Peyer's patch (tissue), 4 donors: Measurements from ENCODE around the gene EHD1. TPM values are rescaled to one million over a fixed set of nuclear protein-coding genes. Genes with fewer than 3 reads are reported as not detected.
"Not testable (repeated sequence)": the region's sequence is repeated elsewhere in the genome, so short reads cannot be mapped to it uniquely, and the experiment has no call there.

Source experiments
- DNase-seq, 3 donors: peaks; one replicate each; pipeline ENCODE4 v3.0.0-alpha.2; 2017 to 2019
- H3K27ac ChIP-seq, 4 donors: fragments of 200-600 bp; sonication (generic); one replicate each; pipeline ENCODE4 v1.5.1; 2016 to 2019
- H3K27me3 ChIP-seq, 2 donors: fragments of 200-600 bp; sonication (generic); one replicate each; pipeline ENCODE4 v1.5.1; 2019
- H3K36me3 ChIP-seq, 3 donors: fragments of 200-600 bp; sonication (generic); one replicate each; pipeline ENCODE4 v1.5.1; 2016 to 2019
- H3K4me1 ChIP-seq, 4 donors: fragments of 200-600 bp; sonication (generic); one replicate each; pipeline ENCODE4 v1.5.1; 2016 to 2019
- H3K4me3 ChIP-seq, 4 donors: fragments of 200-600 bp; sonication (generic); 1 replicate in 3 of 4; 2 replicates in 1 of 4; pipeline ENCODE4 v1.5.1; 2016 to 2019; ENCODE audit warnings: mild to moderate bottlenecking in 1 of 4
- H3K9me3 ChIP-seq, 4 donors: fragments of 200-600 bp; sonication (generic); one replicate each; pipeline ENCODE4 v1.5.1; 2016 to 2019; ENCODE audit warnings: mild to moderate bottlenecking in 1 of 4
- POLR2A ChIP-seq, 2 donors: fragments of 450-650 bp; IDR thresholded peaks; one replicate each; pipeline ENCODE4 v1.5.1; 2017; ENCODE audit warnings: antibody characterized with exemption in 2 of 2, mild to moderate bottlenecking in 2 of 2, moderate library complexity in 2 of 2
- total RNA-seq, 4 donors: library from RNA; depleted of rRNA; stranded (reverse); fragments of >200 nt; gene quantifications; one replicate each; pipeline ENCODE4 v1.1.0, GENCODE V29; 2016
- TF ChIP-seq, protein P1 (sequence below), 6 experiments: fragments of 450-650 bp in 4 of 6; fragments of 200-600 bp in 2 of 6; sonication (generic) in 1 of 6; IDR thresholded peaks; one replicate each; pipeline ENCODE4 v1.5.1; 2017 to 2019; ENCODE audit warnings: antibody characterized with exemption in 6 of 6, mild to moderate bottlenecking in 3 of 6, moderate library complexity in 1 of 6

EHD1 gene
- total RNA-seq, 4 donors from 2014 or later: 56.2 to 185 (median 98.6) TPM

DNA sequence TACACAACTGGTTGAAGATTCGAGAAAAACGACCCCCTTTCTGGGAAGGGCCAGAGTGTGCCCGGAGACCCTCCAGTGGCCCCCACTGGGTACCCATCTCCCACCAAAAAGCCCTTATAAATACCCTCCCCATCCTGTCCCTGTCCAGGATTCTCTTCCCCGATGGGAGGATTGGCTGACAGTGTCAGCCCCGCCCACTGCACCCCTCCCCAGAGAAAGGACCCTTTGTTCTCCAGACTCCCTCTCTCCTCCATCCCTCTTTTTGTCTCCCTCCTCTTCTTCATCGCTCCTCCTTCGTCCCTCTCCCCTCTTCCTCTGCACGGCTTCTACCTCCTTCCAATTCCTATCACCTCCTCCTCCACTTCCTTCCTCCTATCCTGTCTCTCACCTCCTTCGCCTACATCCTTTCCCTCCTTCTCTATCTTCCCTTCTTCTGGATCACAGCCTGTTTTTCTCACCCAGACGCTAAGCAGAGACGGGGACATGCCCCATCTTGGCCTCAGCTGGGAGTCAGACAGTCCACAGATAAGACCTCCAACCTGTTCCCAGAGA lies 54.8 kb downstream of the EHD1 start:
- H3K4me1 ChIP-seq: no peaks in the 10 kb centered on the region
- DNase-seq: no peak
- peaks cover 0 to 25% (median 0%) of the 10 kb centered on the region in 3 donors for H3K36me3 ChIP-seq
- no peaks in the 10 kb centered on the region for H3K9me3 ChIP-seq
- H3K27me3 ChIP-seq: no peaks in the 10 kb centered on the region
- TF ChIP-seq POLR2A (IDR thresholded peaks at IDR 0.05): no peak
- TF ChIP-seq, protein P1, sequence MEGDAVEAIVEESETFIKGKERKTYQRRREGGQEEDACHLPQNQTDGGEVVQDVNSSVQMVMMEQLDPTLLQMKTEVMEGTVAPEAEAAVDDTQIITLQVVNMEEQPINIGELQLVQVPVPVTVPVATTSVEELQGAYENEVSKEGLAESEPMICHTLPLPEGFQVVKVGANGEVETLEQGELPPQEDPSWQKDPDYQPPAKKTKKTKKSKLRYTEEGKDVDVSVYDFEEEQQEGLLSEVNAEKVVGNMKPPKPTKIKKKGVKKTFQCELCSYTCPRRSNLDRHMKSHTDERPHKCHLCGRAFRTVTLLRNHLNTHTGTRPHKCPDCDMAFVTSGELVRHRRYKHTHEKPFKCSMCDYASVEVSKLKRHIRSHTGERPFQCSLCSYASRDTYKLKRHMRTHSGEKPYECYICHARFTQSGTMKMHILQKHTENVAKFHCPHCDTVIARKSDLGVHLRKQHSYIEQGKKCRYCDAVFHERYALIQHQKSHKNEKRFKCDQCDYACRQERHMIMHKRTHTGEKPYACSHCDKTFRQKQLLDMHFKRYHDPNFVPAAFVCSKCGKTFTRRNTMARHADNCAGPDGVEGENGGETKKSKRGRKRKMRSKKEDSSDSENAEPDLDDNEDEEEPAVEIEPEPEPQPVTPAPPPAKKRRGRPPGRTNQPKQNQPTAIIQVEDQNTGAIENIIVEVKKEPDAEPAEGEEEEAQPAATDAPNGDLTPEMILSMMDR (IDR thresholded peaks at IDR 0.05): no peak
- no peak overlapping the region for H3K4me3 ChIP-seq
- no peak overlapping the region for H3K27ac ChIP-seq

- Histone ChIP-seq H3K4me1 (no peaks in the 10 kb centered on the region), H3K27ac (no peak overlapping the region), H3K4me3 (no peak overlapping the region), H3K36me3 (no peaks in the 10 kb centered on the region), H3K9me3 (no peaks in the 10 kb centered on the region), H3K27me3 (no peaks in the 10 kb centered on the region)
- DNase-seq: no peak
- TF ChIP-seq POLR2A (IDR thresholded peaks at IDR 0.05): no peak
- TF ChIP-seq, protein P1 (IDR thresholded peaks at IDR 0.05): no peak
Measured at GRCh38 chr11:64817476-64817875, 60.9 kb downstream of the EHD1 start.

GRCh38 chr11:64815433-64815832 lies 63.0 kb downstream of the EHD1 start:
- not testable (repeated sequence) for H3K36me3 ChIP-seq, DNase-seq, H3K9me3 ChIP-seq, H3K4me3 ChIP-seq, H3K4me1 ChIP-seq, H3K27me3 ChIP-seq, H3K27ac ChIP-seq

DNA sequence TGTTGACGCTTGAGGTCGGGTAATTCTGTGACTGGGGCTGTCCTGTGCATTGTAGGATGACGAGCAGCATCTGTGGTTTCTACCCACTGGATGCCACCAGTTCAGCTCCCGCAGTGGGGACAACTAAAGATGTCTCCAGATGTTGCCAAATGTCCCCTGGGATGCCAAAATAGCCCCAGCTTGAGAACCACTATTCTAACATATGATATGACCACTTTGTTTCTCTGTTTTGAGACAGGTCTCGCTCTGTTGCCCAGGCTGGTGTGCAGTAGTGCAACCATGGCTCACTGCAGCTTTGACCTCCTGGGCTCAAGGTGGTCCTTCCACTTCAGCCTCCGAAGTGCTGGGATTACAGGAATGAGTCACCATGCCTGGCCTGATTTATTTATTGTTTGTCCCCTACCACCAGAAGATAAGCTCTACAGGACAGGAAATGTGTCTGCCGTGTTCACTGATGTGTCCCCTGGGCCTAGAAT lies 63.7 kb downstream of the EHD1 start:
- peaks cover 0 to 3% (median 2%) of the 10 kb centered on the region in 4 donors for H3K4me1 ChIP-seq
- TF ChIP-seq, protein P1 (IDR thresholded peaks at IDR 0.05): no peak
- TF ChIP-seq POLR2A (IDR thresholded peaks at IDR 0.05): no peak
- H3K27me3 ChIP-seq: no peaks in the 10 kb centered on the region
- no peaks in the 10 kb centered on the region for H3K9me3 ChIP-seq
- no peaks in the 10 kb centered on the region for H3K36me3 ChIP-seq
- H3K4me3 ChIP-seq: no peak overlapping the region
- peak overlapping the region in 1 of 4 donors; percentile 8 for H3K27ac ChIP-seq
- DNase-seq: peak in 2 of 3 donors; percentile 68 to 70

GRCh38 chr11:64813826-64814225 lies 64.6 kb downstream of the EHD1 start:
- H3K27me3 ChIP-seq: no peaks in the 10 kb centered on the region
- DNase-seq: no peak
- H3K36me3 ChIP-seq: no peaks in the 10 kb centered on the region
- H3K27ac ChIP-seq: no peak overlapping the region
- no peaks in the 10 kb centered on the region for H3K9me3 ChIP-seq
- peaks cover 3 to 11% (median 8%) of the 10 kb centered on the region in 4 donors for H3K4me1 ChIP-seq
- H3K4me3 ChIP-seq: no peak overlapping the region
- TF ChIP-seq POLR2A (IDR thresholded peaks at IDR 0.05): no peak
- TF ChIP-seq, protein P1 (IDR thresholded peaks at IDR 0.05): no peak

- no peak for TF ChIP-seq POLR2A (IDR thresholded peaks at IDR 0.05)
- TF ChIP-seq, protein P1 (IDR thresholded peaks at IDR 0.05): no peak
- Histone ChIP-seq H3K27me3 (no peaks in the 10 kb centered on the region), H3K36me3 (peaks cover 0 to 17% (median 0%) of the 10 kb centered on the region in 3 donors), H3K4me3 (peak overlapping the region; percentile 64 to 87 (median 83)), H3K9me3 (no peaks in the 10 kb centered on the region), H3K4me1 (peaks cover 3 to 11% (median 8%) of the 10 kb centered on the region in 4 donors), H3K27ac (peak overlapping the region; percentile 61 to 87 (median 78))
- DNase-seq: peak in 2 of 3 donors; percentile 74
Measured at GRCh38 chr11:64810891-64811272, 67.5 kb downstream of the EHD1 start.
